ENCODE data around the gene IFNLR1.

IFNLR1 gene

DNA sequence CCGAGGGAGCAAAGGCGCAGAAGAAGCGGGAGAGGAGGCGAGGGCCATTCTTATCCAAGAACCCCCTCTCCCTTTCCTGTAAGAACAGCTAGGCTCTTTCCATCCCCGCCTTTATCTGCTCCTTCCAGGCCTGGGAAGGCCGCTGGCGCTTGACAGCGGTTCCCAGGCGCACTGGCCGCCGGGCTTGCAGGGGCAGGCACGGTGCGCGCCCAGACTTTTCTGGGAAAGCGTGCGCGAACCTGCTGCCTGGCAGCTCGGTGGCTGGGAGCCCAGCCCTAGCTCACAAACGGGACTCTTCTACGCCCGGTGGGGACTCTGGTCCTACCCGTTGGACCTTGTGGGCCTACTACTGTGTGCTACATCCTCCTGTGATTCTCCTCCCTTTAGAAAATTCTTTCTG, 8.8 kb upstream of the IFNLR1 start:
- Histone ChIP-seq H3K4me2 (ENCODE audit: low read depth, low read length, poor library complexity, severe bottlenecking) (no peak overlapping the region), H2AFZ (ENCODE audit: low read depth, low read length, severe bottlenecking) (no peak overlapping the region)

GRCh38 chr1:24195136-24195535, 8.0 kb upstream of the IFNLR1 start:
- Histone ChIP-seq H3F3A (ENCODE audit: insufficient read depth) (peaks cover 38% of the 10 kb centered on the region), H3K27me3 (ENCODE audit: low read length) (no peaks in the 10 kb centered on the region), H3K9ac (ENCODE audit: low read length) (no peak overlapping the region), H4K20me1 (ENCODE audit: low read depth, low read length) (no peaks in the 10 kb centered on the region), H3K36me3 (ENCODE audit: low read length) (no peaks in the 10 kb centered on the region), H3K9me3 (ENCODE audit: insufficient read depth, low read length) (no peaks in the 10 kb centered on the region), H3K4me2 (ENCODE audit: low read depth, low read length, poor library complexity, severe bottlenecking) (no peak overlapping the region), H3K4me3 (ENCODE audit: insufficient read depth, low read length, poor library complexity, severe bottlenecking) (no peak overlapping the region), H3K9me2 (replicated peaks; ENCODE audit: insufficient read depth, low read length) (no peaks in the 10 kb centered on the region), H2AFZ (ENCODE audit: low read depth, low read length, severe bottlenecking) (no peak overlapping the region), H3K79me2 (ENCODE audit: insufficient read depth, low read length) (peaks cover 1% of the 10 kb centered on the region), H3K27ac (ENCODE audit: low read depth, low read length) (peak overlapping the region; percentile 25; the same call in 1 of the 2 replicates)
- no peak for TF ChIP-seq EZH2phosphoT487 (conservative IDR thresholded peaks at IDR 0.05; ENCODE audit: low read length)
- no peak for TF ChIP-seq CTCF (IDR thresholded peaks at IDR 0.05; ENCODE audit: insufficient read depth, low read length, poor library complexity, severe bottlenecking)

More for the DNA sequence above, 8.8 kb upstream of the IFNLR1 start:
- H4K20me1 ChIP-seq (ENCODE audit: low read depth, low read length): no peaks in the 10 kb centered on the region
- TF ChIP-seq EZH2phosphoT487 (conservative IDR thresholded peaks at IDR 0.05; ENCODE audit: low read length) (no peak), CTCF (IDR thresholded peaks at IDR 0.05; ENCODE audit: insufficient read depth, low read length, poor library complexity, severe bottlenecking) (no peak)
- no peaks in the 10 kb centered on the region for H3K27me3 ChIP-seq (ENCODE audit: low read length)
- H3K4me3 ChIP-seq (ENCODE audit: insufficient read depth, low read length, poor library complexity, severe bottlenecking): no peak overlapping the region
- H3K9me3 ChIP-seq (ENCODE audit: insufficient read depth, low read length): no peaks in the 10 kb centered on the region
- no peak overlapping the region for H3K27ac ChIP-seq (ENCODE audit: low read depth, low read length)
- peaks cover 8% of the 10 kb centered on the region for H3K79me2 ChIP-seq (ENCODE audit: insufficient read depth, low read length)
- H3K36me3 ChIP-seq (ENCODE audit: low read length): no peaks in the 10 kb centered on the region
- no peak overlapping the region for H3K9ac ChIP-seq (ENCODE audit: low read length)
- H3K9me2 ChIP-seq (replicated peaks; ENCODE audit: insufficient read depth, low read length): no peaks in the 10 kb centered on the region
- H3F3A ChIP-seq (ENCODE audit: insufficient read depth): peaks cover 38% of the 10 kb centered on the region

DNA sequence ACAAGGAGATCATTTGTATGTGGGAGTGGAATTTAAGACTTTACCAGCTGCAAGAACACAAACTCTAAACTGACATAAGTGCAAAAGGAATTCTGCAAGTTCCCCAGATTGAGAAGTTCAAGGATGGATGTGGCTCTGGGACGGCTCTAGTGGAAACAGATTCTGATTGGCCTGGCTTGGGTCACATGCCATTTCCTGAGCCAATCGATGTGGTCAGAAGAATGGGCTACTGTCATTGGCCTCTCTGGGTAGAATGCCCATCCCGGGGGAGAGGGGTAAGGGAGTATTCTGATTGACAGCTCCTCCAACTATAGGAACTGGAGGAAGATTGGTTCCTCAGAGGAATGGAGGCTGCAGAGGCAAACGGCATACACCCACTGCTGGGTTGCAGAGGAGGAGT, 6.0 kb upstream of the IFNLR1 start:
- Histone ChIP-seq H4K20me1 (ENCODE audit: low read depth, low read length) (no peaks in the 10 kb centered on the region), H3K27me3 (ENCODE audit: low read length) (no peaks in the 10 kb centered on the region), H3K9ac (ENCODE audit: low read length) (peak overlapping the region; percentile 40; the same call in 1 of the 2 replicates), H3K9me3 (ENCODE audit: insufficient read depth, low read length) (no peaks in the 10 kb centered on the region), H3K9me2 (replicated peaks; ENCODE audit: insufficient read depth, low read length) (no peaks in the 10 kb centered on the region), H3K36me3 (ENCODE audit: low read length) (no peaks in the 10 kb centered on the region), H3K4me2 (ENCODE audit: low read depth, low read length, poor library complexity, severe bottlenecking) (peak overlapping the region; percentile 95), H3F3A (ENCODE audit: insufficient read depth) (peaks cover 50% of the 10 kb centered on the region), H3K27ac (ENCODE audit: low read depth, low read length) (peak overlapping the region; percentile 100), H3K4me3 (ENCODE audit: insufficient read depth, low read length, poor library complexity, severe bottlenecking) (no peak overlapping the region), H2AFZ (ENCODE audit: low read depth, low read length, severe bottlenecking) (peak overlapping the region; percentile 2), H3K79me2 (ENCODE audit: insufficient read depth, low read length) (no peaks in the 10 kb centered on the region)
- TF ChIP-seq EZH2phosphoT487 (conservative IDR thresholded peaks at IDR 0.05; ENCODE audit: low read length) (no peak), CTCF (IDR thresholded peaks at IDR 0.05; ENCODE audit: insufficient read depth, low read length, poor library complexity, severe bottlenecking) (no peak)

Measured in SU-DHL-6 (cell line).